ENCODE data around the gene ZBTB7A. TPM values are rescaled to one million over a fixed set of nuclear protein-coding genes. Genes with fewer than 3 reads are reported as not detected.

The ZBTB7A gene
- total RNA-seq, 1 donor from 2014 or later = 15.3 TPM

- no peaks in the 10 kb centered on the region for H3K27me3 ChIP-seq (ENCODE audit: control insufficient read depth, insufficient read depth, low read length)
- DNase-seq (ENCODE audit: low read depth) (no peak), FAIRE-seq (no peak)
- H3K36me3 ChIP-seq (ENCODE audit: control insufficient read depth, insufficient read depth, low read length) = peaks cover 25% of the 10 kb centered on the region
- H3K4me3 ChIP-seq (ENCODE audit: low read depth, low read length) = peak overlapping the region; percentile 16
- no peak for TF ChIP-seq CTCF (IDR thresholded peaks at IDR 0.05; ENCODE audit: insufficient read depth, low read length, severe bottlenecking)
Observed at GRCh38 chr19:4058693-4059452, 7.8 kb downstream of the ZBTB7A start.

- no peak for FAIRE-seq
- peaks cover 26% of the 10 kb centered on the region for H3K36me3 ChIP-seq (ENCODE audit: control insufficient read depth, insufficient read depth, low read length)
- peak; percentile 59 for TF ChIP-seq CTCF (IDR thresholded peaks at IDR 0.05; ENCODE audit: insufficient read depth, low read length, severe bottlenecking)
- DNase-seq (ENCODE audit: low read depth) = peak; percentile 77
- no peaks in the 10 kb centered on the region for H3K27me3 ChIP-seq (ENCODE audit: control insufficient read depth, insufficient read depth, low read length)
- peak overlapping the region; percentile 16 for H3K4me3 ChIP-seq (ENCODE audit: low read depth, low read length)
Observed at GRCh38 chr19:4057931-4058692, 8.6 kb downstream of the ZBTB7A start.

GRCh38 chr19:4055209-4055552 lies 11.5 kb downstream of the ZBTB7A start:
- no peak for TF ChIP-seq CTCF (IDR thresholded peaks at IDR 0.05; ENCODE audit: insufficient read depth, low read length, severe bottlenecking)
- Histone ChIP-seq H3K27me3 (ENCODE audit: control insufficient read depth, insufficient read depth, low read length) (no peaks in the 10 kb centered on the region), H3K36me3 (ENCODE audit: control insufficient read depth, insufficient read depth, low read length) (peaks cover 31% of the 10 kb centered on the region), H3K4me3 (ENCODE audit: low read depth, low read length) (no peak overlapping the region)
- FAIRE-seq (no peak), DNase-seq (ENCODE audit: low read depth) (no peak)

GRCh38 chr19:4054441-4055208 lies 12.1 kb downstream of the ZBTB7A start:
- no peak for FAIRE-seq
- DNase-seq (ENCODE audit: low read depth) = no peak
- Histone ChIP-seq H3K27me3 (ENCODE audit: control insufficient read depth, insufficient read depth, low read length) (no peaks in the 10 kb centered on the region), H3K36me3 (ENCODE audit: control insufficient read depth, insufficient read depth, low read length) (peaks cover 31% of the 10 kb centered on the region), H3K4me3 (ENCODE audit: low read depth, low read length) (no peak overlapping the region)
- TF ChIP-seq CTCF (IDR thresholded peaks at IDR 0.05; ENCODE audit: insufficient read depth, low read length, severe bottlenecking) = no peak

- peaks cover 36% of the 10 kb centered on the region for H3K36me3 ChIP-seq (ENCODE audit: control insufficient read depth, insufficient read depth, low read length)
- no peaks in the 10 kb centered on the region for H3K27me3 ChIP-seq (ENCODE audit: control insufficient read depth, insufficient read depth, low read length)
- no peak for TF ChIP-seq CTCF (IDR thresholded peaks at IDR 0.05; ENCODE audit: insufficient read depth, low read length, severe bottlenecking)
- FAIRE-seq (peak; percentile 99), DNase-seq (ENCODE audit: low read depth) (no peak)
- H3K4me3 ChIP-seq (ENCODE audit: low read depth, low read length) = no peak overlapping the region
Observed at GRCh38 chr19:4053423-4054324, 13.0 kb downstream of the ZBTB7A start.

All from bronchial epithelial cell (primary cell).